GM12891 (cell line): ENCODE data around the gene ZGRF1.

Source experiments
- POLR2A ChIP-seq: IDR thresholded peaks from 2 replicates; pipeline ENCODE4 v1.6.1; 2011; ENCODE audit warnings: low read depth, low read length, control low read depth
- POLR2AphosphoS5 ChIP-seq: IDR thresholded peaks from 2 replicates; pipeline ENCODE4 v1.6.1; 2011; ENCODE audit warnings: low read depth, low read length, control low read depth

DNA sequence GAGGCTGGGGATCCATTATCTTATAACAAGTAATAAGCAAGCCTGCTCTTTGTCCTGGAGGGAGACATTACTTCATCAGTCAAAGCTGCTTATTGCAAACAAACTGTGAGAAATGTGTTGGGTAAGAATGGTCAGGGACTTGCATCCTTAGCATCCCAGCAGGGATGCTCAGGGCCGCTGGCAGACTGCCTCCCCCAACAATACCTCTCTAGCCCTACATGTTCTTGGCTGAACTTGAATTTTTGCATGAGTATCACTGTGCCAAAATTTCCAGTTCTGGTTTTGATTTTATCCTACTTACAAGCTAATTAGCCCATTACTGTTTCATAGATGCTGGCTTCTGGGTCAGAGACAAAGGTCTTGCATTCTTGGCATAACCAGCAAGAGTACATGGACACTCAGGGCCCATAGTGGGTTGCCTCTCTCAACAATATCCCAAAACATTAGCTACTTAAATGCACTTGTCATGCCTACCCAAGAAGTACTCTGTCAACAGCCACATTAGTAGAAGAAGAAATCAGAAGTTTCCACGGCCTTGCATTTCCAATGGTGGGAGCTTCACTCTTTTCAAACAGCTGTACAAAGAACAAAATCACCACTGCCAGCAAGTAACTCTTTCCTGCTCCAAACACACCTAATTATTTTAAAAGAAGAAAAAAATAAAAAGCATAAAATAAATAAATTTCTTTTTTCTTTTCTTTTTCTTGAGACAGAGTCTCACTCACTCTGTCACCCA is 78.9 kb downstream of the ZGRF1 start:
- no peak for TF ChIP-seq POLR2A
- no peak for TF ChIP-seq POLR2AphosphoS5
